ENCODE data around the gene PPFIA2. TPM values are rescaled to one million over a fixed set of nuclear protein-coding genes. Genes with fewer than 3 reads are reported as not detected.

Gene PPFIA2
- total RNA-seq, 4 donors from 2014 or later = 2.0 to 6.6 (median 3.2) TPM; not detected in 1

DNA sequence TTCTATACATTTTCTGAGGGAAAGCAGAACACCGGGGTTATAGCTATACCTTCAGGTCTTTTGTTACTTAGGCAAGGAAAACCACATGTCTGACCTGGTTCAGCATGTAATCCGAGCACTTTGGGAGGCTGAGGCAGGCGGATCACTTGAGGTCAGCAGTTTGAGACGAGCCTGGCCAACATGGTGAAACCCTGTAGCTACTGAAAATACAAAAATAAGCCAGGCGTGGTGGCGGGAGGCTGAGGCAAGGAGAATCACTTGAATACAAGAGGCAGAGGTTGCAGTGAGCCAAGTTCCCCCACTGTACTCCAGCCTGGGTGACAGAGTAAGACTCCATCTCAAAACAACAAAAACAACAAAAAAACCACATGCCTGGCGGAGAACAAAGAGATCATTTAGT is 503.7 kb downstream of the PPFIA2 start:
- Histone ChIP-seq H3K9me3 (no peaks in the 10 kb centered on the region), H3K27me3 (no peaks in the 10 kb centered on the region), H3K4me1 (no peaks in the 10 kb centered on the region), H3K4me3 (no peak overlapping the region), H3K27ac (no peak overlapping the region), H3K36me3 (no peaks in the 10 kb centered on the region)
- no peak for DNase-seq
- TF ChIP-seq, protein P1, sequence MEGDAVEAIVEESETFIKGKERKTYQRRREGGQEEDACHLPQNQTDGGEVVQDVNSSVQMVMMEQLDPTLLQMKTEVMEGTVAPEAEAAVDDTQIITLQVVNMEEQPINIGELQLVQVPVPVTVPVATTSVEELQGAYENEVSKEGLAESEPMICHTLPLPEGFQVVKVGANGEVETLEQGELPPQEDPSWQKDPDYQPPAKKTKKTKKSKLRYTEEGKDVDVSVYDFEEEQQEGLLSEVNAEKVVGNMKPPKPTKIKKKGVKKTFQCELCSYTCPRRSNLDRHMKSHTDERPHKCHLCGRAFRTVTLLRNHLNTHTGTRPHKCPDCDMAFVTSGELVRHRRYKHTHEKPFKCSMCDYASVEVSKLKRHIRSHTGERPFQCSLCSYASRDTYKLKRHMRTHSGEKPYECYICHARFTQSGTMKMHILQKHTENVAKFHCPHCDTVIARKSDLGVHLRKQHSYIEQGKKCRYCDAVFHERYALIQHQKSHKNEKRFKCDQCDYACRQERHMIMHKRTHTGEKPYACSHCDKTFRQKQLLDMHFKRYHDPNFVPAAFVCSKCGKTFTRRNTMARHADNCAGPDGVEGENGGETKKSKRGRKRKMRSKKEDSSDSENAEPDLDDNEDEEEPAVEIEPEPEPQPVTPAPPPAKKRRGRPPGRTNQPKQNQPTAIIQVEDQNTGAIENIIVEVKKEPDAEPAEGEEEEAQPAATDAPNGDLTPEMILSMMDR (IDR thresholded peaks at IDR 0.05) = no peak
- no peak for TF ChIP-seq POLR2A (IDR thresholded peaks at IDR 0.05)

DNA sequence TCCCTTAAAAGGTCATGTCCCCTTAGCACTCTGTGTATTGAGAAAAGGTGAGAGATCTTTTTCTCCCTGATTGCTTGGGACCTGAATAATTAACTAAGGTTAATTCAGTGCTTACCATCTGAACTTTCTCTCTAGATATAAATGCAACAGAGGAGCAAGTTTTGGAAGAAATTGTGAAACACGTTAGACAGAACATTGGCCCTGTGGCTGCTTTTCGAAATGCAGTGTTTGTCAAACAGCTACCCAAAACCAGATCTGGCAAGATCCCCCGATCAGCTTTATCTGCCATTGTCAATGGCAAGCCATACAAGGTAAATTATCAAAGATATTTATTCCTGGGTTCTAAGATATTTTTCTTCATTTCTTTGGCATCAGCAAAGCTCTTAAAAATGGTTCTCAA is 505.8 kb downstream of the PPFIA2 start:
- no peaks in the 10 kb centered on the region for H3K36me3 ChIP-seq
- no peaks in the 10 kb centered on the region for H3K27me3 ChIP-seq
- H3K4me1 ChIP-seq = no peaks in the 10 kb centered on the region
- no peaks in the 10 kb centered on the region for H3K9me3 ChIP-seq
- no peak overlapping the region for H3K27ac ChIP-seq
- TF ChIP-seq, protein P1 (IDR thresholded peaks at IDR 0.05) = no peak
- no peak for TF ChIP-seq POLR2A (IDR thresholded peaks at IDR 0.05)
- DNase-seq = no peak
- no peak overlapping the region for H3K4me3 ChIP-seq

DNA sequence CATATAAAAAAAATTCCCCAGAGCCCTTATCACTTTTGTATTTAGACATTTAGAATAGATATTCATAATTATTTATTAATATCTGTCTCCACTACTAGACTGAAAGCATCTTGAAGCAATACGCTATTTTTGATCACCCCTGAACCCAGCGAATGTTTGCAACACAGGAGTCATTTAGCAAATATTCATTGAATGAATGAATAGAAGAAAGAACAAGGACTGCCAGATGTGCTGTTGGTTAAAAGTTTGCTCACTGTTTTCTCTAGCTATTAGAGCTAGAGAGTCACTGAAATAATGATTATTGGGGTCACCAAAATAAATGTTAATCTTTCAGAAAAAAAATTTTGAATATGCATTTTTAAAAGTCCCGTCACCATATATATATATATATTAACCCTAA is 506.9 kb downstream of the PPFIA2 start:
- no peak for TF ChIP-seq POLR2A (IDR thresholded peaks at IDR 0.05)
- TF ChIP-seq, protein P1 (IDR thresholded peaks at IDR 0.05) = no peak
- Histone ChIP-seq H3K9me3 (no peaks in the 10 kb centered on the region), H3K4me1 (no peaks in the 10 kb centered on the region), H3K36me3 (no peaks in the 10 kb centered on the region), H3K4me3 (no peak overlapping the region), H3K27me3 (no peaks in the 10 kb centered on the region), H3K27ac (no peak overlapping the region)
- no peak for DNase-seq

DNA sequence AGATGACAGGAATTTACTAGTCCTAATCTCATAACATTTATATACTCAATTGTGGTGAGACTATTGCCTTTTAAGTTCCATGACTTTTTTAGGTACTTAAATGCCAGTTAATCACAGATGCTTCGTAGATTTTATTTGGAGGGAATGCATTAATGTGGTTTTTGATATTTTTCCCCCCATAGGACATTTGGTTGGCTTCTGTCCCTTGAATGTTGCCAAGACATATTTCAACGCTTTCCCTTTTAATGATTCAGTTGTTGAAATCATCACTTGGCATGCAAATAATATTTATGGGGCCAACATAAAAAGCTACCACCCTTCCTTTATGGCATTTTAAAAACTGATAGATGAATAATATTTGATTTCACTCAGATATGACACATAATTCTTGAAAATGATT is 509.2 kb downstream of the PPFIA2 start:
- Histone ChIP-seq H3K9me3 (no peaks in the 10 kb centered on the region), H3K27me3 (no peaks in the 10 kb centered on the region), H3K36me3 (no peaks in the 10 kb centered on the region), H3K27ac (no peak overlapping the region), H3K4me1 (no peaks in the 10 kb centered on the region), H3K4me3 (no peak overlapping the region)
- DNase-seq = no peak
- TF ChIP-seq POLR2A (IDR thresholded peaks at IDR 0.05) = no peak
- TF ChIP-seq, protein P1 (IDR thresholded peaks at IDR 0.05) = no peak

DNA sequence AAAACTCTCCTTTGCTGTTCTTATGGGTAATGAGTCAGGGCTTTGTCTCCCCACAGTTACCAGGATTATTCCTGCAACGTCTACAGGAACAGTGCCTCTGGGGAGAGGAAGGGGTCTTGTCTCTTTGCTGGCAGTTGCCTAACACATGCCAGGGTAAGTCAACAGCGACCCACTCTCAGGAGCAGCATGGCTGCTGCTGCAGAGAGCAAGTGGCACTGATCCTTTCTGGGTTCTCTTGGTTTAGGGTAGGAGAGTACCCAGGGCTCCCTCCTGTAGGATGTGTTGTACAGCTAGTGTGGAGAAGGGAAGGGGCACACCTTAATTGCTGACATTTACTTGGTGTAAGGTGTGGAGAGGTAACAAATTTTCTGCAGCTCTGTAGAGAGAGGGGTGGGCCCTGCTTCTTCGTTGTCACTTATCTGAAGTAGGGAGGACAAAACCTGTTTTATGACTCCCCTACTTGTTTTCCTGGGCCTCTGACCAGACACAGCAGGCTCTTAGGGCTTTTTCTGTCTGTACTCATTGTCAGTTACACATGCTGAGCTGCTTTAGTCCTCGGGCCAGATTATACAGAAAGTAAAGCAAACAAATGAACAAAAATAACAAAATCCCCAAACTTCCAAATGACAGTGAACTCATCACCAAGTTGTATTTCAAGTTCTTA is 513.1 kb downstream of the PPFIA2 start:
- no peaks in the 10 kb centered on the region for H3K9me3 ChIP-seq
- H3K27me3 ChIP-seq = no peaks in the 10 kb centered on the region
- no peak overlapping the region for H3K27ac ChIP-seq
- H3K36me3 ChIP-seq = no peaks in the 10 kb centered on the region
- no peak overlapping the region for H3K4me3 ChIP-seq
- no peaks in the 10 kb centered on the region for H3K4me1 ChIP-seq
- no peak for DNase-seq
- TF ChIP-seq, protein P1 (IDR thresholded peaks at IDR 0.05) = no peak
- no peak for TF ChIP-seq POLR2A (IDR thresholded peaks at IDR 0.05)

GRCh38 chr12:81245458-81245857 is 513.7 kb downstream of the PPFIA2 start:
- H3K4me3 ChIP-seq = no peak overlapping the region
- TF ChIP-seq POLR2A (IDR thresholded peaks at IDR 0.05) = no peak
- TF ChIP-seq, protein P1 (IDR thresholded peaks at IDR 0.05) = no peak
- no peaks in the 10 kb centered on the region for H3K36me3 ChIP-seq
- no peaks in the 10 kb centered on the region for H3K4me1 ChIP-seq
- no peaks in the 10 kb centered on the region for H3K27me3 ChIP-seq
- no peak overlapping the region for H3K27ac ChIP-seq
- H3K9me3 ChIP-seq = no peaks in the 10 kb centered on the region
- DNase-seq = no peak

Data from Peyer's patch (tissue), 4 donors.